Upper lobe of left lung (tissue), 4 donors: ENCODE data around the gene CPNE5.

ENCODE experiments used
- CTCF ChIP-seq, 6 experiments: fragments of 450-650 bp in 4 of 6; fragments of 200-600 bp in 2 of 6; sonication (generic) in 2 of 6; IDR thresholded peaks; one replicate each; pipeline ENCODE4 v1.5.1; 2016 to 2019; ENCODE audit warnings: antibody characterized with exemption in 6 of 6
- POLR2AphosphoS5 ChIP-seq, 2 donors: sonication (generic); formaldehyde crosslinking; IDR thresholded peaks; one replicate each; pipeline ENCODE4 v1.5.1; 2017; ENCODE audit warnings: antibody characterized with exemption in 2 of 2

DNA sequence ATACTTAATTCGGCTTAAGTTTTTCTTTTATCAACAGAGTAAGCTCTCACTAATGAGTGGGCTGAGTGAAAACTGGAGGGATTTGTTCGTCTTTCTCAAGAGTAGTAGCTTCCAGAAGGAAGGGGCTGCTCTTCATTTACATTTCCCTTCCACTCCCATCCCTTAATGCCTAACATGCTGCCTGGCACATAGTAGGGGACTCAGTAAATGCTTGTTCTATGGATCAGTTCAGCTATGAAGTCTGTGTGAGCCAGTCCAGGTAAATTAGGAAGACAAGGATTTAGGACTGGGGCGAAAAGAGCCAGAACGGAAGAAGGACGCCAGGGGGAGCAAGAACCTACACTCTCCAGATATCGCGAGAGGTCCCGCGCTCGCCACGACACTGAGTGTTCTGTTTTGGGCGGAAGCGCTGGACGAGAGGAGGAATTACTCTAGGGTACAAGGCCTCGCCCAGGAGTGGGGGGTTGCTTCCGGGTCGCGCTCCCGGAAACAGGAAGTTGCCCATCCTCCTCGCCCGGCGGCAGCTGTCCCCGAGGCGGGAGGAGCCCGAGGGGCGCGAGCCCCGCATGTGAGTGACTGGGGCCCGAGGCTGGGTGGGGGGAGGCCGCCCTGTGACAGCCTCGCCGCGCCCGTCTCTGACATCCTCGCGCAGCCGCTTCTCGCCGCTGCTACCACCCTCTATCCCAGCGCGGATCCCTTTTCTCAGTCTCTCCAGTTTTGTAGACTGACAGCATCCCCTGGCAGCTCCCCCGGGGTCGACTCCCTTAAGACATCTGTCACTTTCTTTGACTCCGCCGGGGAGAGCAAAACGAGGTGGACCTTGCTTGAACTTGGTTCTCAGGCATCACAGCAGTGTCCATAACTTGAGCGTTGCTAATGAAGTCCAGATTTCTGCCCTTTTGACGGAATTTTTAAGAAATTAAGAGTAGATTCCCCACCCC lies 46.5 kb upstream of the CPNE5 start, which contains the start of gene C6orf89:
- peak; percentile 81 to 97 (median 93) for TF ChIP-seq CTCF (IDR thresholded peaks at IDR 0.05)
- TF ChIP-seq POLR2AphosphoS5 (IDR thresholded peaks at IDR 0.05) = peak; percentile 93 to 97
